IMR-90 (cell line): ENCODE measurements around the gene GBP7. TPM values are rescaled to one million over a fixed set of nuclear protein-coding genes. Genes with fewer than 3 reads are reported as not detected.

ENCODE experiments used
- ATAC-seq: fragments of 200-7000 bp; cut with Tn5 transposase; 2 replicates; pipeline ENCODE4 v1.9.1; 2020; ENCODE audit warnings: low read depth, mild to moderate bottlenecking, moderate library complexity
- BruUV-seq: library from RNA; stranded (reverse); fragments of 400-500 nt; replicated peaks from 2 replicates; lab custom pipeline; 2021; lab: Mats Ljungman, UMichigan
- CTCF ChIA-PET: fragments of 300-600 bp; formaldehyde crosslinking; extraction: SDS; loops from one replicate; lab custom pipeline; 2021; ENCODE audit warnings: antibody characterized with exemption; lab: Yijun Ruan, JAX
- POLR2A ChIA-PET: fragments of 300-600 bp; sonication (Branson Sonifier 250); formaldehyde crosslinking; loops from one replicate; lab custom pipeline; 2022; ENCODE audit warnings: antibody characterized with exemption; ENCODE audit not compliant: unreplicated experiment; lab: Charles Lee
- DNase-seq: peaks from one replicate; pipeline ENCODE4 v3.0.0; 2013
- H2AFZ ChIP-seq: replicated peaks from 2 replicates; pipeline ENCODE3; 2013; ENCODE audit warnings: low read length, mild to moderate bottlenecking; ENCODE audit not compliant: poor library complexity
- H2AK5ac ChIP-seq: 2 replicates; pipeline ENCODE4 v1.6.1; 2013; ENCODE audit warnings: low read depth, low read length, inconsistent platforms
- H2AK9ac ChIP-seq: replicated peaks from 2 replicates; pipeline ENCODE3; 2013; ENCODE audit warnings: mild to moderate bottlenecking, low read depth, low read length, moderate library complexity; ENCODE audit not compliant: poor library complexity
- H2BK120ac ChIP-seq: 2 replicates; pipeline ENCODE4 v1.6.1; 2013; ENCODE audit warnings: low read depth, low read length, inconsistent platforms
- H2BK15ac ChIP-seq: 3 replicates; pipeline ENCODE4 v1.6.1; 2013; ENCODE audit warnings: low read depth, low read length, inconsistent platforms
- H2BK20ac ChIP-seq: 2 replicates; pipeline ENCODE4 v1.6.1; 2013; ENCODE audit warnings: low read depth, mild to moderate bottlenecking, inconsistent platforms, low read length, moderate library complexity
- H2BK5ac ChIP-seq: 2 replicates; pipeline ENCODE4 v1.6.1; 2013; ENCODE audit warnings: mild to moderate bottlenecking, low read depth, low read length, inconsistent platforms; ENCODE audit not compliant: poor library complexity, severe bottlenecking
- H3K14ac ChIP-seq: replicated peaks from 2 replicates; pipeline ENCODE4 v1.6.1; 2013; ENCODE audit warnings: low read depth, low read length, inconsistent platforms
- H3K18ac ChIP-seq: 2 replicates; pipeline ENCODE4 v1.6.1; 2013; ENCODE audit warnings: low read depth, low read length, control low read depth
- H3K23ac ChIP-seq: 2 replicates; pipeline ENCODE4 v1.6.1; 2013; ENCODE audit warnings: low read depth, low read length, inconsistent platforms
- H3K27ac ChIP-seq: 2 replicates; pipeline ENCODE4 v1.5.1; 2013; ENCODE audit warnings: mild to moderate bottlenecking, control low read depth, low read length; ENCODE audit not compliant: insufficient read depth
- H3K27me3 ChIP-seq: 2 replicates; pipeline ENCODE4 v1.6.1; 2013; ENCODE audit warnings: low read length; ENCODE audit not compliant: control insufficient read depth, insufficient read depth
- H3K36me3 ChIP-seq: 2 replicates; pipeline ENCODE4 v1.6.1; 2013; ENCODE audit warnings: low read length, mixed read lengths; ENCODE audit not compliant: control insufficient read depth, insufficient read depth
- H3K4ac ChIP-seq: 2 replicates; pipeline ENCODE4 v1.6.1; 2013; ENCODE audit warnings: low read depth, low read length, inconsistent platforms
- H3K4me1 ChIP-seq: 2 replicates; pipeline ENCODE4 v1.6.1; 2013; ENCODE audit warnings: low read length, mixed read lengths; ENCODE audit not compliant: control insufficient read depth, insufficient read depth
- H3K4me2 ChIP-seq: 2 replicates; pipeline ENCODE4 v1.6.1; 2013; ENCODE audit warnings: low read depth, mild to moderate bottlenecking, control low read depth, low read length, moderate library complexity
- H3K4me3 ChIP-seq: 2 replicates; pipeline ENCODE4 v1.5.1; 2013; ENCODE audit warnings: low read depth, mild to moderate bottlenecking, control low read depth, low read length, moderate library complexity; ENCODE audit not compliant: insufficient read depth
- H3K56ac ChIP-seq: 2 replicates; pipeline ENCODE4 v1.6.1; 2013; ENCODE audit warnings: low read length, inconsistent platforms; ENCODE audit not compliant: insufficient read depth; ENCODE audit errors: extremely low read depth
- H3K79me1 ChIP-seq, 2 experiments: 2 replicates each; pipeline ENCODE4 v1.6.1; 2013; ENCODE audit warnings: low read length in 2 of 2, inconsistent platforms in 1 of 2, low read depth in 1 of 2
- H3K9ac ChIP-seq: 2 replicates; pipeline ENCODE4 v1.6.1; 2013; ENCODE audit warnings: low read depth, low read length, control low read depth
- H3K9me1 ChIP-seq: 2 replicates; pipeline ENCODE4 v1.6.1; 2013; ENCODE audit warnings: low read length, inconsistent platforms; ENCODE audit not compliant: insufficient read depth
- H3K9me3 ChIP-seq: 2 replicates; pipeline ENCODE4 v1.6.1; 2013; ENCODE audit warnings: low read length; ENCODE audit not compliant: control insufficient read depth, insufficient read depth
- H4K20me1 ChIP-seq: 2 replicates; pipeline ENCODE4 v1.6.1; 2013; ENCODE audit warnings: low read length, inconsistent platforms; ENCODE audit not compliant: insufficient read depth
- H4K5ac ChIP-seq: 2 replicates; pipeline ENCODE4 v1.6.1; 2013; ENCODE audit warnings: mild to moderate bottlenecking, low read depth, low read length, control low read depth
- H4K8ac ChIP-seq, 2 experiments: 2 replicates each; pipeline ENCODE4 v1.6.1; 2013; ENCODE audit warnings: low read depth in 2 of 2, low read length in 2 of 2, control low read depth in 1 of 2, inconsistent platforms in 1 of 2
- H4K91ac ChIP-seq: 2 replicates; pipeline ENCODE4 v1.6.1; 2013; ENCODE audit warnings: low read depth, low read length, inconsistent platforms; ENCODE audit not compliant: insufficient read depth
- MAZ ChIP-seq: IDR thresholded peaks from 2 replicates; pipeline ENCODE4 v1.6.1; 2012; ENCODE audit warnings: low read depth, mild to moderate bottlenecking, low read length, improper control_type of control experiment, moderate library complexity, borderline replicate concordance
- NFE2L2 ChIP-seq: fragments of 150-350 bp; IDR thresholded peaks from 2 replicates; pipeline ENCODE4 v1.6.1; 2016; ENCODE audit warnings: low read depth, mild to moderate bottlenecking, low read length
- SMC3 ChIP-seq: fragments of 150-350 bp; IDR thresholded peaks from 2 replicates; pipeline ENCODE4 v1.6.1; 2016; ENCODE audit warnings: low read depth, mild to moderate bottlenecking, antibody characterized with exemption, low read length, moderate library complexity
- WGBS, 2 experiments: methylation state at CpG; one replicate each; pipeline versions ENCODE4 v1.1.5 to v1.1.7; 2013; ENCODE audit warnings: missing lambda C conversion rate in 2 of 2; ENCODE audit not compliant: insufficient read length in 1 of 2; ENCODE audit errors: extremely low coverage in 2 of 2; 5-methylcytosine and 5-hydroxymethylcytosine counted together
- dilution Hi-C: fragments of 300-500 bp; cut with HindIII; formaldehyde crosslinking; loops from one replicate; pipeline ENCODE4 v1.14.3; 2018; ENCODE audit warnings: low sequenced_read_pairs; ENCODE audit not compliant: unreplicated experiment
- in situ Hi-C: fragments of 300-500 bp; cut with MboI; formaldehyde crosslinking; loops from 3 replicates; pipeline ENCODE4 v1.14.3; 2019; ENCODE audit warnings: low sequenced_read_pairs, inconsistent platforms, mixed read lengths
- intact Hi-C: fragments of 100-400 bp; cut with micrococcal nuclease; formaldehyde crosslinking; loops from 2 replicates; pipeline ENCODE4 v1.10.0; 2022
- polyA plus RNA-seq, 3 experiments: library from polyadenylated mRNA; depleted of rRNA; stranded (reverse); fragments of >200 nt; gene quantifications; 2 replicates each; pipeline ENCODE4 v1.2.3, GENCODE V29; 2012; ENCODE audit warnings: low replicate concordance in 1 of 3
- total RNA-seq: library from RNA; depleted of rRNA; stranded (reverse); fragments of >200 nt; gene quantifications from 2 replicates; pipeline ENCODE4 v1.2.3, GENCODE V29; 2012

GBP7 gene
- total and polyA plus RNA-seq, 2 of the 4 experiments (the other 2 are of a cell fraction) = not detected

DNA sequence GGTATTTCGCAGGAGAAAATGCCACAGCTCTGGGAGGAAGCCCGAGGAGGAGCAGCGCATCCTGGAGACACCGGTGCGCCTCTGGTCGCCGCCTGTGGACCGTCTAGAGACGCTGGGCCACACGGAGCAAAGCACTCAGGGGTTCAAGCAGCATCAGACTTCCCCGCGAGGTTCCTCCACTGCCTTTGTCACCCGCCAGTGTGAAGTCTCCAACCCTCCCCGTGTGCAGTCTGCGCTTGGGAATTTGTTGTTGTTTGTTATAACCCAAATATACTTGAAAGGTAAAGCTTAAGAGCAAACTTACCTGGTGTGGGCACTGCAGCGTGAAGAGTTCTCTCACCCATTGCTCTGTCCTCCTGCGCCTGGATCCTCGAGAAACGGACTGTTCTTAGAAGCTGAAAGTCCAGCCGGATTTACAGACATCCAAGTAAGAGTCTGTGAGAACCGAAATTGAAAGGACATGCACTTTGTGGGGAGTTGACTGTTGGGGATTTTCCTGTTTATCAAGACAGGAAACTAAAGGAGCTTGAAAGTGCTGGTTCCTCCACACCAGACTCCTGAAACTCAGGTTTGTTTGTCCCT, 22.8 kb upstream of the GBP7 start, which contains the start of gene GBP4:
GBP4 (minus strand) TSS at position 452 of the 582 bp plus-strand sequence; CDS start at position 344, 108 bp downstream.
- no peak within 1 kb of the TSS for H2AK5ac ChIP-seq
- no peak within 1 kb of the TSS for H3K23ac ChIP-seq
- no peak within 1 kb of the TSS; the same call in 1 of the 2 replicates for H3K9ac ChIP-seq
- H3K27ac ChIP-seq = no peak within 1 kb of the TSS
- H4K8ac ChIP-seq = no peak within 1 kb of the TSS
- H3K4me2 ChIP-seq = peak within 1 kb of the TSS; percentile 85
- peak within 1 kb of the TSS; percentile 34 for H3K4me3 ChIP-seq
- no peak within 1 kb of the TSS for H2BK20ac ChIP-seq
- BruUV-seq = no TSS peak
- no peak within 1 kb of the TSS for H3K18ac ChIP-seq
- DNase-seq (peak; percentile 3), ATAC-seq (peak; percentile 64)
- no peak within 1 kb of the TSS for H4K91ac ChIP-seq
- no peak within 1 kb of the TSS for H2AK9ac ChIP-seq
- TF ChIP-seq SMC3 = no peak
- TF ChIP-seq MAZ = no peak
- TF ChIP-seq NFE2L2 = no peak
- H3K27me3 ChIP-seq = peaks cover 3% of the 10 kb centered on the region
- POLR2A ChIA-PET = no interaction called here
- no peak within 1 kb of the TSS for H3K56ac ChIP-seq
- H3K36me3 ChIP-seq = no peaks in the 10 kb centered on the region
- H3K4me1 ChIP-seq = no peaks in the 10 kb centered on the region
- dilution Hi-C loops (no loop called here), in situ Hi-C loops (no loop called here), intact Hi-C loops (no loop called here)
- no peaks in the 10 kb centered on the region for H3K9me3 ChIP-seq
- H3K4ac ChIP-seq = no peak within 1 kb of the TSS
- H2BK120ac ChIP-seq = no peak within 1 kb of the TSS
- 0% methylated on average over 3 of the region's 21 CpGs; no CpG with 5 or more reads in 1 of the 2 experiments for WGBS, 2 experiments
- CTCF ChIA-PET = no interaction called here
- H4K20me1 ChIP-seq = no peaks in the 10 kb centered on the region
- no peak within 1 kb of the TSS for H3K14ac ChIP-seq
- H2BK15ac ChIP-seq = no peak within 1 kb of the TSS
- H2BK5ac ChIP-seq = no peak within 1 kb of the TSS
- H2AFZ ChIP-seq = peak within 1 kb of the TSS; percentile 69
- no peak within 1 kb of the TSS for H4K5ac ChIP-seq
- H3K79me1 ChIP-seq = no peaks in the 10 kb centered on the region
- no peaks in the 10 kb centered on the region for H3K9me1 ChIP-seq
